H1 (cell line): ENCODE measurements around the gene KRT85. TPM values are rescaled to one million over a fixed set of nuclear protein-coding genes. Genes with fewer than 3 reads are reported as not detected.

Source experiments
- NANOG ChIP-seq: IDR thresholded peaks from 2 replicates; pipeline ENCODE4 v1.6.1; 2011; ENCODE audit warnings: low read length, low read depth, mild to moderate bottlenecking, inconsistent platforms; ENCODE audit not compliant: insufficient read depth, poor library complexity, severe bottlenecking
- TAF7 ChIP-seq: optimal IDR thresholded peaks from 2 replicates; pipeline ENCODE3; 2011; ENCODE audit warnings: low read depth, mild to moderate bottlenecking, inconsistent platforms, low read length, moderate library complexity, borderline replicate concordance
- TCF12 ChIP-seq: IDR thresholded peaks from 2 replicates; pipeline ENCODE4 v1.6.1; 2011; ENCODE audit warnings: low read depth, mild to moderate bottlenecking, low read length
- polyA plus RNA-seq, 7 experiments: library from polyadenylated mRNA; depleted of rRNA in 3 of 7; stranded (reverse) in 5 of 7; unstranded in 2 of 7; fragments of >200 nt in 5 of 7; fragments of 200-250 nt in 2 of 7; gene quantifications; 1 replicate in 5 of 7; 2 replicates in 1 of 7; 4 replicates in 1 of 7; pipeline versions ENCODE4 v1.2.1 to v1.2.3, GENCODE V29; 2011 to 2013; ENCODE audit warnings: missing spikeins in 2 of 7, mixed read lengths in 2 of 7
- total RNA-seq: library from RNA; stranded (reverse); fragmentation: NEBNext Ultra II Directional; extraction: Animal tissue kit (Norgen Biotek cat#: 25700); gene quantifications from 2 replicates; pipeline ENCODE4 v1.2.1, GENCODE V29; 2021

Gene KRT85
- total and polyA plus RNA-seq, 2 of the 8 experiments (the other 6 are each of a cell fraction or from before 2014, with no cell fraction given), result not detected

DNA sequence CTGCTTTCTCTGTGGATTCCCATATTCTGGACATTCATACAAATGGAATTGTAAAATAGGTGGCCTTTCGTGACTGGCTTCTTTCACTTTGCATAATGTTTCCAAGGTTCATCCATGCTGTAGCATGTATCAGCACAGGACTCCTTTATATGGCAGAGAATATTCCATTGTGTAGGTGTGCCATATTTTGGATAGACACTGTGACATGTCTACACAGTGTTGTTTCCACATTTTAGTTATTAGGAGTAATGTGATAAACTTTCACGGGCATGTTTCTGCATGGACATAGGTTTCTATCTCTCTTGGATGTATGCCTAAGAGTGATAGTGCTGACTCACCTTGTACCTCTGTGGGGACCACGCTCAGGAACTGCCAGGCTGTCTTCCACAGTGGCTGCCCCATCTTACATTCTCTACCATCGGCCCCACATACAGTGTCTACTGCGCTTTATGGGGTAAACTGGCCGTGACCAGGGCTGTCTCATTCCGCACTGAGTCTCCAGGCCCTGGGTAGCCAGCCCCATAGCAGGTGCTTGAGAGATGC, 25.3 kb upstream of the KRT85 start (continued):
- TF ChIP-seq NANOG, result no peak
- no peak for TF ChIP-seq TCF12
- TF ChIP-seq TAF7, result no peak
